ENCODE measurements around the gene ZC3H7A.

ZC3H7A gene

DNA sequence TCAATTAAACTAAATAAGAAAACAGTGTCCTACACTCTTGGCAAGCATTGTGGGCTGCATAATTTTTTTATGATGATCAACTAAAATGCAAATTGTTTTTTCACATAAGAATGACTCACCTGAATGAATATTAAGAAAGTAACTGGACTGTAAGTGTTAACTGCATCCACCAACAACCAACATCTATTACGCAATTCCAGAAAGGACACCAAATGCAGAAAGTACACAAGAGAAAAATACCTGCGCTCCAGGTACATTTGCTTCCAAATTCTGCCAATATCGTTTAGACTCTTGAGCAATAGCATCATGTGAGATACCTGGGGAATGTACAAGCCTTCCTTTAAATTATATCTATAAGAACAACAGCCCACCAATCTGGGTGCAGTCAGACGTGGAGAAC is 34.6 kb downstream of the ZC3H7A start:
- DNase-seq, result no peak

DNA sequence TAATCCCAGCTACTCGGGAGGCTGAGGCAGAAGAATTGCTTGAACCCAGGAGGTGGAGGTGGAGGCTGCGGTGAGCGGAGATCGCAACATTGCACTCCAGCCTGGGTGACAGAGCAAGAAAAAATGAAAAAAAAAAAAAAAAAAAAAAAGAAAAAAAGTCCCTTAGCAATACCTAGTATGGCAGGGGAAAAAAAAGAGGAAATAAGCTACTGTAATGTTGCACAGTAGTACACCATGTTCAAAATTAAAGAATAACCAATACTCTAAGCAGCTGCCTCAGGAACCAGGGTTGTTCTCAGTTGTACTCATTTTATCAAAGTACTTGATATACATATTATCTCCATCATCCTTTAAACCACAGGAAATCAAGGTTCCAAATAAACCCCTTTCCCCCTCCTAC is 37.1 kb downstream of the ZC3H7A start:
- no peak for DNase-seq

DNA sequence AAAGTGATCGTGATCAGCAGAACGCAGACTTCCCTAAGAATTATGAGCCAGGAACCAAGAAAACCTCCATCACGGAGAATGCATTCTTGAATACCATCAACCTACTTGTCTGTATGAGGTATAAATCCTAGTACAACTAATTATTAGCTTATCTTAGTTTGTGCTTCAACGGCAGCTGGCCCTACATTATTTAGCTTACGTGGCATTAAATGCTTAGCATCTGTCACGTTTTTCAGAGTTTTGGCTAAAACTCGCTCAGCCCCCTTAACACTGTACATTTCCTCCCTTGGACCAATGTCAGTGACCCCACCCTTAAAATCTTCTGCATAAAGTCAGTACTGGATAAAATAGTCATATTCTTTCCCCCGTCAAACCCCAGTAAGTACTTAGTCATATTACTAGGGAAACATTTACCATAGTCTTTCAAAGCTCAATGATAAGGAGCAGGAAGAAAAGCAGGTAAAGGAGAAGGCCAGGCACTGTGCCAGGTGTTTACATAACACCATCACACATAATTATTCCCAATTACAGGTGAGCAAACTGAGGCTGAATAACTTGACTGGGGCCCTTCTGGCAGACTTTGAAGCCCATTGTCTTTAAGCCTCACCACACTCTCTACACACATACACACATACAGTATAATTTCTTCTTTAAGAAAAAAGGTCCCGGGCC is 37.8 kb downstream of the ZC3H7A start:
- DNase-seq, result no peak

DNA sequence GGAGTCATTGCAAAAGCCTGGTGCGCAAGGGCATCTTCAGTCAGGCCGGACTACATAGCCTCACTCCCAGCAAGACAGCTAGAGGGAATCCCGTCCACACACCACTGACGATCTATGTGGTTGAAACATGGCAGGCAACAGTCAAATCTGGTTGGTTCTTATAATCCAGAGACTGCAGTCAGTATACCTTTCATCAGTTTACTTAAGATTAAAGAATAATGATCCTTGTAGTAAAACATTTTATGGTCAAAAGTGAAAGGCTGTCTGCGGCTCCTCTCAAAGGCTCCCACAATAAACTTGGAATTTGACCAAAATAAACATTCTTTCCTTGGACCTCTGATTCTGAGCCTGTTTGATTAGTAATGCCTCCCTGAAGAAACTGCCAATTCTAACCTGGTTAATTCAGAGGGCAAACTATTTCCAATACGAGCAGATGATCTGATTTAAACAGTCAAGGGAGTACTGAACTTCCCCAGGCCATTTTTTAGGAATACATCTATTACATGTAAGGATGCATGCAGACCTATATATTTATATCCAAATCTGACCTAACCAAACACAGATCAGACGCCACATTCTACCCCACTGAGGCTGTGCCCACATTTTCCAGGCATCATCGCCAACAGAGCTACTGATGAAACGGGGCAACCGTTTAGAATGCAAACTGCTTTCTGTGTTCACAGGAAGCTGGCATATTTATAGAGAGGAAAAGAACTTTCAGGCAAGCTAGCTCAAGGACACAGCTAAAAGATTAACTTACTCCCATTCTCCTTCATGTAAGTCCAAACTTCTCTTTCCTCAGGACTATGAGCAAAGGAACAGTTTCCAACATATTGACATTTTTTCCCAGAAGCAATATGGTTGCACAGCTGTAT is 39.1 kb downstream of the ZC3H7A start:
- no peak for DNase-seq

- no peak for DNase-seq
These were observed 40.8 kb downstream of the ZC3H7A start for GRCh38 chr16:11756248-11756647.

DNA sequence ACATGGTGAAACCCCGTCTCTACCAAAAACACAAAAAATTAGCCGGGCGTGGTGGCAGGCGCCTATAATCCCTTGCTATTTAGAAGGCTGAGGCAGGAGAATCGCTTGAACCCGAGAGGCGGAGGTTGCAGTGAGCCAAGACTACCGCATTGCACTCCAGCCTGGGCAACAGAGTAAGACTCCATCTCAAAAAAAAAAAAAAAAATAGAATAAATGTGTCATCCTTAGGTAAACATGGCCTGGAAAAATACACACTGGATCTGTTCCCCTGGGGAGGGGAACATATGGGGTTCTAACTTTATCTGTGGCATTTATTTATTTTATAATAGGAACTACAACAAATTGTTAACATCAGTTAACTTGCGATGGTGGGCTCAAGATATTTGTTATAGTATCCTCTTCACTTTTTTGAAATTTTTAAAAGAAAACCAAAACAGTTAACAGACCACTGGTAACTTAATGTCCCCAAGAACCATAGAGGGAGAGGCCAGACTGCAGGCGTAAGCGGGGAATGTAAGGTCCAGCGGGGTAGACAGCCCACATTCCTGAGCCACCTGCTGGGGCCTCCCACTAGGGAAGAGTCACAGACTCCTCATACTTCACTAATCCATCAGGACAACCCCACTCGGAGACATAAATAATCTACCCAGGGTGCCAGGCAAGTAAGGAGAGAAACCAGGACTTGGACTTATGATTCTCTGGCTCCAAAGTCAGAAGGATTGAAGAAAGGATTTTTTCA is 41.9 kb downstream of the ZC3H7A start:
- no peak for DNase-seq

DNA sequence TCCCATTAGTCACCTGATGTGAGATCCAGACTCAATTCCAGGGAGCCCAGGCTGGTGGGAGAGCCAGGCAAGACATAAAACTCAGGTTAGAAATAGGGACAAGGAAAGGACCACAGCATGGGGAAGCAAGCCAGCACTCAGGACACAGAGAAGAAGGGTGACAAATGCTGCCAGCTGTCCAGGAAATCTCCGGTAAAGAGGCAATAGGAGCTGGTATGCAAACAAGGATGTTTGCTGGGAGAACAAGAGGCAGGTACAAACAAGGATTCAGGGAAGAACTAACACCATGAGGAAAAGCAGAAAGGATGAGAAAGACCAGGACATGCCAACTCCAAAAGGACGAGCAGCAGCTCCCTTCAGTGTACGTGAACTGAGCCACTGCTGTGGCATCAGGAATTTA is 44.2 kb downstream of the ZC3H7A start:
- no peak for DNase-seq

- DNase-seq, result no peak
These were observed 47.0 kb downstream of the ZC3H7A start for GRCh38 chr16:11750056-11750455.

DNA sequence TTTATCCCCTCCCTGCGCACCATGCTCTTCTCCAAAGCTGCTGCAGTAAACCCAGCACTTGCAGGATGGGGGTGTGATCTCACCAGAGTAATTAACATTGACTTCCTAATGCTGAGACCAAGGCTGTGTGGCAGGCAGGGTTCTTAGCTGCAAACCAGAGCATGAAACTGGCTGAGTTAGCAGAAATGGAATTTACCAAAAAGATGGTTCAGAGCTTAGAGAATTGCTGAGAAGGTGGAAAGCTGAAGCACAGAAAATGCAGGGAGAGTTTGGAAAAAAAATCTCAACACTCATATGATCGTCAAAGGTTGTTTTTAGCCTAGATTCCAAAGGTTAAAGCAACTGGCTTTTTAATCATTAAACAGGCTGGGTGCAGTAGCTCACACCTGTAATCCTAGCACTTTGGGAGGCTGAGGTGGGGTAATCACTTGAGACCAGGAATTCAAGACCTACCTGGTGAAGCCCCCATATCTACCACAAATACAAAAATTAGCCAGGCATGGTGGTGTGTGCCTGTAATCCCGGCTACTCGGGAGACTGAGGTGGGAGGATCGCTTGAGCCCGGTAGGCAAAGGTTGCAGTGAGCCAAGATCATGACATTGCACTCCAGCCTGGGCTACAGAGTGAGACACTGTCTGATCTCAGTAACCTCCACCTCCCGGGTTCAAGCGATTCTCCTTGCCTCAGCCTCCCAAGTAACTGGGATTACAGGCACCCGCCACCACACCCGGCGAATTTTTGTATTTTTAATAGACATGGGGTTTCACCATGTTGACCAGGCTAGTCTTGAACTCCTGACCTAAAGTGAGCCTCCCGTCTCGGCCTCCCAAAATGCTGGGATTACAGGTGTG is 48.4 kb downstream of the ZC3H7A start:
- DNase-seq, result no peak

GRCh38 chr16:11747949-11748403 is 49.1 kb downstream of the ZC3H7A start:
- DNase-seq, result no peak

DNA sequence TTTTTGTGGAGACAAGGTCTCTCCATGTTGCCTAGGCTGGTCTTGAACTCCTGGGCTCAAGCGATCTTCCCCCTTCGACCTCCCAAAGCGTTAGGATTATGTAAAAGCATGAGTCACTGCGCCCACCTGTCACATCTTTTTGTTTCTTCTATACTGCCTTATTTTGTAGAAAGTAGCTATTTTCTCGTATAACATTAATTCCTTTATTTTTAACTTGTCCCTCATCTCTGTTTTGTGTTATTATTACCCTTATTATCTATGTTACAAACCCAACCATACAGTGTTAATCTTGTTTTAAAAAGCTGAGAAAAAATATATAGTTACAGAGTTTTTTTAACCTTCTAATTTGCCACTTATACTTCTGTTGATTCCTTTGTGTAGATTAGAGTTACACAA is 53.0 kb downstream of the ZC3H7A start:
- no peak for DNase-seq

DNA sequence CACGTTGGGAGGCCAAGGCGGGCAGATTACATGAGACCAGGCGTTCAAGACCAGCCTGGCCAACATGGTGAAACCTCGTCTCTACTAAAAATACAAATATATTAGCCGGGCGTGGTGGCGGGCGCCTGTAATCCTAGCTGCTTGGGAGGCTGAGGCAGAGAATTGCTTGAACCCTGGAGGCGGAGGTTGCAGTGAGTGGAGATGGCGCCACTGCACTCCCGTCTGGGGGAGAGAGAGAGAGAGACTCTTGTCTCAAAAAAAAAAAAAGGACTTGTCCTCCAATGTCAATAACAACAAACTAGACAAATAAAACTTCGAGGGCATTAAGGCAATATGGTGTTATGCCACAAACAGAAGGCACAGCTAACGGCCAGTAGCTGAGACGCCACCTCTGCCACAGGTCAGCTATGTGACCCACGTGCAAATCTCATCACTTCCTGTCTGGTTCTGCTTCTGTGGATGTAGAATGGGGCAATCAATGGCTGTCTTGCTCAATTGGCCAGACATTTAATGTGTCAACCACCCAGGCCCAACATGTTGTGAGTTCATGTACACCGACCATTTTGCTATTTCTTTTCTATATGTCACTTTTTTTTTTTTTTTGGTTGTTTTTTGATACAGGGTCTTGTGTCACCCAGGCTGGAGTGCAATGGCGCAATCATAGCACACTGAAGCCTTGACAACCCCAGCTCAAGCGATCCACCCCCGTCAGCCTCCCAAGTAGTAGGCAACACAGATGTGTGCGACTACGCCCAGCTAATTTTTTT is 53.6 kb downstream of the ZC3H7A start:
- DNase-seq, result peak; percentile 7

DNA sequence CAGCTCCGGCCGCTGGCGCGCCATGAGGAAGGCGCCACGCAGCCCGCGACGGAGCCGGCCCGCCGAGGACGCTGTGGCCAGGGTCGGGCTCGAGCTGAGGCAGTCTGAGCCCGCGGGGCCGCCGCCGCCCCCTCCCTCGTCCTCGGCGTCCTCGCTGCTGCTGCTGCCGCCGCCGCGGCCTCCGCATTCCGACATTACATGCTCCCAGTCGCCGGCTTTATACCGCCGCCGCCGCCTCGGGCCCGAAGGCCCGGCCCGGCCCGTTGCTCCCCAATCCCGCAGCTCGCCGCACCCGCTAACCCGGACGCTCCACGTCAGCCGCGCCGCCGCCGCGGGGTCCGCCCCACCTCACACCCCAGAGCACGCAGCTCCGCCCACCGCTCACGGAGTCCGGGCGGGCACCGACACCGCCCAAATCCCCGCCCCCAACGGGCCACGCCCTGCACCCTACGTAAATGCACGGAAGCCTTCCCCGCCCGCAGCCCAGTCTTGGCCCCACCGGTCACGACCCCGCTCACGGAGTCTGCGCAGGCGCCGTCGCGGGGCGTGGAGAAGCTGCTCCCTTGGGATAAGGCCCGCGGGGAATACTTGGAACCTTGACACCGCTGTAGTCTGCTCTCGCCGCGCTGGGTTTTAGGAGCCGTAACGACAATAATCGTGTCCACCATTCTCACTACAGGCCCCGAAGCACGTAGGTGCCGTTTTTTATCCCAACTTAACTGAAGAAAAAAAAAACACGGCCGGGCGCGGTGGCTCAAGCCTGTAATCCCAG is 54.3 kb downstream of the ZC3H7A start, which contains the start of gene TXNDC11:
TXNDC11 (minus strand) TSS at position 322 of the 772 bp plus-strand sequence; CDS start at position 195, 127 bp downstream.
- peak; percentile 99 for DNase-seq

DNA sequence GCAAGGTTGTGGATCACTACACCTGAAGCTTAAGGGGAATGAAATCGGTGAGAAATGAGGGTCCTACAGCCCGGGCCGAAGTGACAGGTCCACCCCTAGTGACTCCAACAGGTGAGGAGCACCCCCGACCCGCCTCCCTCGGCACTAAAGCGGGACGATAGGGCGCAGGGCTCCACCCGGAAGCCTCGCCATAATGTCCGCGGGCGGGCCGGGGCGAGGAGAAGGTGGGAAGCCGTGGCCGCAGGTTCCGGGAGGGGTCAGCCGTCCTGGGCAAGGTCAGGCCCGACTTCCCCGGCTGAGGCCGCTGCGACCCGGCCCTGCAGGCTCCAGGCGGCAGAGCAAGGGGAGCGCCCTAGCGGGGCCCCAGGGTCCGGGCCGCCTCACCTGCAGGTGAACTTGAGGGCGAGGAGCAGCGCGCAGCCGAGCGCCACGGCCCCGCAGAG is 54.9 kb downstream of the ZC3H7A start:
- DNase-seq, result peak; percentile 36

- no peak for DNase-seq
These were observed 56.5 kb downstream of the ZC3H7A start for GRCh38 chr16:11740567-11740966.

- DNase-seq, result no peak
These were observed 58.1 kb downstream of the ZC3H7A start for GRCh38 chr16:11738742-11739544.

DNA sequence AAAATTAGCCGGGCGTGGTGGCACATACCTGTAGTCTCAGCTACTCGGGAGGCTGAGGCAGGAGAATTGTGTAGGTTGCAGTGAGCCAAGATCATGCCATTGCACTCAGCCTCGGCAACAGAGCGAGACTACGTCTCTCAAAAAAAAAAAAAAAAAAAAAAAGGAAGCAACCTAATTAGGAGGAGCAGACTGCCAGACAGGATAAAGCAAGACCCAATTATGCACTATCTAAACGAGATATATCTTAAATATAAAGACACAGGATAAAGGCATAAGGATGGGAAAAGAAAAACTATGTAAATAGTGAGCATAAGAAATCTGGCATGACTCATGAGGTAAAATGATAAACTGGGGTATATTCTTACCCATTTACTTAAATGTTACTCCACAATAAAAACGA is 59.3 kb downstream of the ZC3H7A start:
- DNase-seq, result no peak

GRCh38 chr16:11736903-11737302 is 60.2 kb downstream of the ZC3H7A start:
- DNase-seq, result no peak

- DNase-seq, result no peak
These were observed 61.3 kb downstream of the ZC3H7A start for GRCh38 chr16:11735787-11736186.

DNA sequence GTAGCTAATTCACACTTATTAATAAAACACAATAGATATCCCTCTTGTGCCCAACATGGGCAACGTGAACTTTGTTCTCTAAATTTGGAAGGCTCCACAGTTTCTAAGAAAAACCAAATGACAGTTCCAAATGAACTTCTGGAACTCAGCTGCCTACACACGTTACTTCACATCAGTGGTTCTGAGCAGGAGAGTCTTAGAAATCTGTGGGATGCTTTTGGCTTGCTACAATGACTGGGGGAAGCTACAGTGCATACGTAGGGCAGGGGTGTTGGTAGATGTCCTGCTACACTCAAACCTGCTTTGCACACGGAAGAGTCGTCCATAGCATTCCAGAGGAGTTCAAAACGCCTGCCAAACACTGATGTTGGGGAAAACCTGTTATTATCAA is 62.4 kb downstream of the ZC3H7A start:
- DNase-seq, result no peak
